ENCODE data around the gene ANKRD55.

- TF ChIP-seq FOXA1 (IDR thresholded peaks at IDR 0.05) (no peak), BHLHE40 (IDR thresholded peaks at IDR 0.05; ENCODE audit: borderline replicate concordance) (no peak), ZNF384 (IDR thresholded peaks at IDR 0.05) (no peak), LEF1 (IDR thresholded peaks at IDR 0.05; ENCODE audit: borderline replicate concordance) (no peak), ELF4 (IDR thresholded peaks at IDR 0.05) (no peak), CTBP1 (IDR thresholded peaks at IDR 0.05; ENCODE audit: borderline replicate concordance) (no peak), SUZ12 (IDR thresholded peaks at IDR 0.05) (no peak), SP1 (IDR thresholded peaks at IDR 0.05) (no peak), FOXM1 (IDR thresholded peaks at IDR 0.05; ENCODE audit: borderline replicate concordance) (no peak), FOXK2 (IDR thresholded peaks at IDR 0.05) (no peak), PKNOX1 (IDR thresholded peaks at IDR 0.05) (no peak)
Measured at GRCh38 chr5:56071470-56071869, 161.7 kb downstream of the ANKRD55 start.

All from HEK293T (cell line).